Stomach (tissue), 9 donors: Measurements from ENCODE around the gene C16orf90. TPM values are rescaled to one million over a fixed set of nuclear protein-coding genes. Genes with fewer than 3 reads are reported as not detected.
"Not testable (repeated sequence)": the region's sequence is repeated elsewhere in the genome, so short reads cannot be mapped to it uniquely, and the experiment has no call there.

Source experiments
- DNase-seq, 2 donors: peaks; one replicate each; pipeline versions ENCODE4 v3.0.0 to v3.0.0-alpha.2; 2013 to 2019
- H3K27ac ChIP-seq, 5 donors: fragments of 200-600 bp in 4 of 5; sonication (generic) in 4 of 5; one replicate each; pipeline ENCODE4 v1.5.1; 2013 to 2019; ENCODE audit warnings: mild to moderate bottlenecking in 1 of 5, moderate library complexity in 1 of 5
- H3K27me3 ChIP-seq, 3 donors: fragments of 200-600 bp; sonication (generic); one replicate each; pipeline ENCODE4 v1.5.1; 2017 to 2019; ENCODE audit warnings: mixed run types in 1 of 3
- H3K36me3 ChIP-seq, 4 donors: fragments of 200-600 bp; sonication (generic); 1 replicate in 3 of 4; 2 replicates in 1 of 4; pipeline ENCODE4 v1.5.1; 2016 to 2019
- H3K4me1 ChIP-seq, 4 donors: fragments of 200-600 bp; sonication (generic); one replicate each; pipeline ENCODE4 v1.5.1; 2016 to 2019
- H3K4me3 ChIP-seq, 4 donors: fragments of 200-600 bp; sonication (generic) in 3 of 4; one replicate each; pipeline ENCODE4 v1.5.1; 2016 to 2019; ENCODE audit warnings: mild to moderate bottlenecking in 1 of 4
- H3K9me3 ChIP-seq, 4 donors: fragments of 200-600 bp; sonication (generic); one replicate each; pipeline ENCODE4 v1.5.1; 2016 to 2019
- EP300 ChIP-seq: sonication (generic); formaldehyde crosslinking; IDR thresholded peaks from one replicate; pipeline ENCODE4 v1.6.1; 2017; ENCODE audit warnings: antibody characterized with exemption
- POLR2A ChIP-seq, 4 donors: fragments of 450-650 bp; IDR thresholded peaks; one replicate each; pipeline ENCODE4 v1.6.1; 2016; ENCODE audit warnings: antibody characterized with exemption in 4 of 4, control low read depth in 2 of 4, mild to moderate bottlenecking in 1 of 4, moderate library complexity in 1 of 4
- POLR2AphosphoS5 ChIP-seq, 3 donors: sonication (generic); formaldehyde crosslinking; IDR thresholded peaks; one replicate each; pipeline ENCODE4 v1.6.1; 2016; ENCODE audit warnings: antibody characterized with exemption in 3 of 3
- WGBS, 5 donors: extraction: QIAGEN DNeasy Blood & Tissue Kit in 3 of 5; methylation state at CpG; one replicate each; pipeline versions ENCODE4 v1.1.5 to v1.1.7; 2013 to 2018; 5-methylcytosine and 5-hydroxymethylcytosine counted together
- intact Hi-C: fragments of 100-400 bp; cut with DNase I; formaldehyde crosslinking; loops from one replicate; pipeline ENCODE4 v1.15.1; 2023; ENCODE audit warnings: low total_unique reads
- polyA plus RNA-seq, 3 donors: library from polyadenylated mRNA; stranded (reverse); fragments of 200-250 nt; gene quantifications; one replicate each; pipeline ENCODE4 v1.2.3, GENCODE V29; 2013
- total RNA-seq, 5 donors: library from RNA; depleted of rRNA; stranded (reverse); fragments of >200 nt; gene quantifications; one replicate each; pipeline versions ENCODE4 v1.1.0 to v1.2.3, GENCODE V29; 2014 to 2016
- TF ChIP-seq, protein P1 (sequence below), 7 experiments: fragments of 450-650 bp in 4 of 7; fragments of 200-600 bp in 3 of 7; sonication (generic) in 3 of 7; IDR thresholded peaks; one replicate each; pipeline ENCODE4 v1.5.1; 2016 to 2019; ENCODE audit warnings: antibody characterized with exemption in 7 of 7, control low read depth in 2 of 7, mild to moderate bottlenecking in 1 of 7
- donor health status: healthy with polysubstance abuse.
- donor health status: Bipolar disorder and iron deficiency.
- donor health status: healthy.

C16orf90 gene
- total and polyA plus RNA-seq, 8 donors = not detected

DNA sequence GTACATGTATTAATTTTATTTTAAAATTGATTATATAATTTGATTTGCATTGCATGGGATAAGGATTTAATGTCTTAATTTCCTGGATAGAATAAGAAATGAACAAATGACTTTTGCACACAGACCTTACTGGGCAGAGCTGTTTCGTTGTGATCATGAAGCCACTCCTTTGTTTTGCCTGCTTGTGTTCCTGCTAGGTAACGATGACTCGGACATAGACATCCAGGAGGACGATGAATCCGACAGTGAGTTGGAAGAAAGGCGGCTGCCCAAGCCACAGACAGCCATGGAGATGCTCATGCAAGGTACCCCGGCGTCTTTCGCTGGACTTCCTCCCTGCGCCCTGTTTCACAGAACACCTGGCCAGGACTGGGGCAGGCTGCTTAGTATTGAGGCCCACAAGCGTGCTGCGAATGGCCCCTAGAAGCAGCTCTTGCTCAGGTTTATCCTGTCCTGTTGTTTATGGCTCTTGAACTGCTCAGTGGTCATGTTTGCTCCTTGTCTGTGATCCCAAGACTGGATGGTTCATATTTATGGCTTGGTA lies 35.2 kb upstream of the C16orf90 start:
- no peak for DNase-seq
- Histone ChIP-seq H3K4me3 (no peak overlapping the region), H3K9me3 (no peaks in the 10 kb centered on the region), H3K4me1 (no peaks in the 10 kb centered on the region), H3K27ac (no peak overlapping the region), H3K36me3 (peaks cover 33 to 88% (median 84%) of the 10 kb centered on the region in 4 donors), H3K27me3 (no peaks in the 10 kb centered on the region)
- TF ChIP-seq, protein P1, sequence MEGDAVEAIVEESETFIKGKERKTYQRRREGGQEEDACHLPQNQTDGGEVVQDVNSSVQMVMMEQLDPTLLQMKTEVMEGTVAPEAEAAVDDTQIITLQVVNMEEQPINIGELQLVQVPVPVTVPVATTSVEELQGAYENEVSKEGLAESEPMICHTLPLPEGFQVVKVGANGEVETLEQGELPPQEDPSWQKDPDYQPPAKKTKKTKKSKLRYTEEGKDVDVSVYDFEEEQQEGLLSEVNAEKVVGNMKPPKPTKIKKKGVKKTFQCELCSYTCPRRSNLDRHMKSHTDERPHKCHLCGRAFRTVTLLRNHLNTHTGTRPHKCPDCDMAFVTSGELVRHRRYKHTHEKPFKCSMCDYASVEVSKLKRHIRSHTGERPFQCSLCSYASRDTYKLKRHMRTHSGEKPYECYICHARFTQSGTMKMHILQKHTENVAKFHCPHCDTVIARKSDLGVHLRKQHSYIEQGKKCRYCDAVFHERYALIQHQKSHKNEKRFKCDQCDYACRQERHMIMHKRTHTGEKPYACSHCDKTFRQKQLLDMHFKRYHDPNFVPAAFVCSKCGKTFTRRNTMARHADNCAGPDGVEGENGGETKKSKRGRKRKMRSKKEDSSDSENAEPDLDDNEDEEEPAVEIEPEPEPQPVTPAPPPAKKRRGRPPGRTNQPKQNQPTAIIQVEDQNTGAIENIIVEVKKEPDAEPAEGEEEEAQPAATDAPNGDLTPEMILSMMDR (IDR thresholded peaks at IDR 0.05) = no peak
- TF ChIP-seq POLR2A (IDR thresholded peaks at IDR 0.05) = no peak
- intact Hi-C loops = no loop called here
- WGBS, 5 donors = 93 to 98% (median 97%) methylated on average over 12 of the region's 12 CpGs

DNA sequence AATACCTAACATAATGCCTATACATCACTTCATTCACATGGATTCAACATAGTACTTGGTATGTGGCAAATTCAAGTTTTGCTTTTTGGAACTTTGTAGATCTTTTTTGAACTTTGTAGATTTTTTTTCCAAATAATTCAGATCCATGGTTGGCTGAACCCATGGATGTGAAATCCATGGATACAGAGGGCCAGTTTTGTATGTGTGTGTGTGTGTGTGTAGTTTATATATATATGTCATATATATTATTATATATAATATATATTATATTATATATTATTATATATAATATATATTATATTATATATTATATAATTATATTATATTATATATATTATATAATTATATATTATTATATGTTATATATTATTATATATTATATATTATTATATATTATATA lies 33.9 kb upstream of the C16orf90 start:
- TF ChIP-seq, protein P1 (IDR thresholded peaks at IDR 0.05) = no peak
- no peak for TF ChIP-seq EP300
- no peak for TF ChIP-seq POLR2A (IDR thresholded peaks at IDR 0.05)
- intact Hi-C loops = no loop called here
- no peak for DNase-seq
- Histone ChIP-seq H3K4me1 (no peaks in the 10 kb centered on the region), H3K36me3 (peaks cover 35 to 88% (median 84%) of the 10 kb centered on the region in 4 donors), H3K9me3 (no peaks in the 10 kb centered on the region), H3K27me3 (no peaks in the 10 kb centered on the region), H3K4me3 (no peak overlapping the region), H3K27ac (no peak overlapping the region)

DNA sequence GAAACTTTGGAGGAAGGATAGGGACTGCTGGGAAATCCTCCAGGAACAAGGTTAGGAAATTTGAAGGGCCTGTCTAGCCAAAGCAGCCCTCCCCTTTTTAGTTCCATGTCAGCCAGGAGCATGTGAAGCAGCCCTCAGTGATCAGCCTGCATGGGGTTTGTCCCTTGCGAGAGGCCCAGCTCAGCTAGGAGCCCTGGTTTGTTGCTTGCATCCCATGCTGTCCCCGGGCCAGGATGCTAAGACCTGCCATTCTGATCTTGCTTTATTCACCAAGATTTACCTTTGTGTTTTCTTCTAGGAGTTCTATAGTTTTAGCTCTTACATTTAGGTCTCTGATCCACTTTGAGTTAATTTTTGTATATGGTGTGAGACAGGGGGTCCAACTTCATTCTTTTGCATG lies 33.1 kb upstream of the C16orf90 start:
- H3K4me3 ChIP-seq = no peak overlapping the region
- no peak for DNase-seq
- no peaks in the 10 kb centered on the region for H3K4me1 ChIP-seq
- no peaks in the 10 kb centered on the region for H3K27me3 ChIP-seq
- no peaks in the 10 kb centered on the region for H3K9me3 ChIP-seq
- no peak overlapping the region for H3K27ac ChIP-seq
- intact Hi-C loops = no loop called here
- H3K36me3 ChIP-seq = peaks cover 38 to 88% (median 84%) of the 10 kb centered on the region in 4 donors
- WGBS, 5 donors = 95 to 98% (median 97%) methylated on average over 2 of the region's 2 CpGs
- TF ChIP-seq POLR2AphosphoS5 (IDR thresholded peaks at IDR 0.05) (no peak), EP300 (no peak), POLR2A (IDR thresholded peaks at IDR 0.05) (no peak)
- TF ChIP-seq, protein P1 (IDR thresholded peaks at IDR 0.05) = no peak

DNA sequence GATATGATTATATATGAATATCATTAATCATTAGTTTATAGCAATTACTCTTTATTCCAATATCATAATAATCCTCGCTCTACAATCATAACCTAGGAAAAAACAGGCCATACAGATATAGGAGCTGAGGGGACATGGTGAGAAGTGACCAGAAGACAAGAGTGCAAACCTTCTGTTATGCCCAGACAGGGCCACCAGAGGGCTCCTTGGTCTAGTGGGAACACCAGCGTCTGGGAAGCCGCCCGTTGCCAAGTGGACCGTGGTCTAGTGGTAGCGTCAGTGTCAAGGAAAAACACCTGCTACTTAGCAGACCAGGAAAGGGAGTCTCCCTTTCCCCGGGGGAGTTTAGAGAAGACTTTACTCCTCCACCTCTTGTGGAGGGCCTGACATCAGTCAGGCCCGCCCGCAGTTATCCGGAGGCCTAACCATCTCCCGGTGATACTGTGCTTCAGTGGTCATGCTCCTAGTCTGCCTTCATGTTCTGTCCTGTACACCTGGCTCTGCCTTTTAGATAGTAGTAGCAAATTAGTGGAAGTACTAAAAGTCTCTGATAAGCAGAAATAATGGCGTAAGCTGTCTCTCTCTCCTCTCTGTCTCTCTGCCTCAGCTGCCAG lies 32.0 kb upstream of the C16orf90 start:
- intact Hi-C loops, H3K9me3 ChIP-seq, H3K4me3 ChIP-seq, H3K27ac ChIP-seq, H3K27me3 ChIP-seq, H3K4me1 ChIP-seq: not testable (repeated sequence)
- WGBS, 5 donors = 64 to 78% (median 68%) methylated on average over 12 of the region's 12 CpGs
- DNase-seq = peak; percentile 57 to 81
- peaks cover 33 to 88% (median 84%) of the 10 kb centered on the region in 4 donors for H3K36me3 ChIP-seq
- peak in 1 of 3 donors; percentile 9 for TF ChIP-seq POLR2AphosphoS5 (IDR thresholded peaks at IDR 0.05)
- TF ChIP-seq, protein P1 (IDR thresholded peaks at IDR 0.05) = peak in 5 of 7 experiments; percentile 11 to 51 (median 45)
